GM18505 (cell line): Measurements from ENCODE around the gene PRPH2.

ENCODE experiments used
- ATAC-seq: cut with Tn5 transposase; IDR thresholded peaks from one replicate; pipeline ENCODE4 v1.9.1; 2021; ENCODE audit not compliant: unreplicated experiment
- POLR2A ChIP-seq: IDR thresholded peaks from 4 replicates; pipeline ENCODE4 v1.6.1; 2011; ENCODE audit warnings: borderline replicate concordance; ENCODE audit not compliant: insufficient read depth, insufficient read length; ENCODE audit errors: extremely low read depth

The PRPH2 gene

GRCh38 chr6:42727087-42727611 is 4.8 kb upstream of the PRPH2 start:
- ATAC-seq = peak; percentile 27
- no peak for TF ChIP-seq POLR2A

- TF ChIP-seq POLR2A = no peak
- peak; percentile 83 for ATAC-seq
Measured at GRCh38 chr6:42726485-42727086, 4.2 kb upstream of the PRPH2 start.

GRCh38 chr6:42726026-42726425 is 3.6 kb upstream of the PRPH2 start:
- ATAC-seq = no peak
- TF ChIP-seq POLR2A = no peak

- TF ChIP-seq POLR2A = no peak
Measured at GRCh38 chr6:42724825-42725224, 2.4 kb upstream of the PRPH2 start.

GRCh38 chr6:42720739-42721138 is 1.7 kb downstream of the PRPH2 start:
- no peak for TF ChIP-seq POLR2A
- ATAC-seq = no peak

More at GRCh38 chr6:42724825-42725224, 2.4 kb upstream of the PRPH2 start:
- no peak for ATAC-seq

GRCh38 chr6:42715871-42716270 is 6.5 kb downstream of the PRPH2 start:
- ATAC-seq = no peak
- TF ChIP-seq POLR2A = no peak

GRCh38 chr6:42714098-42714761 is 8.2 kb downstream of the PRPH2 start:
- ATAC-seq = no peak

GRCh38 chr6:42711930-42712329 is 10.5 kb downstream of the PRPH2 start:
- TF ChIP-seq POLR2A = no peak
- no peak for ATAC-seq

More at GRCh38 chr6:42714098-42714761, 8.2 kb downstream of the PRPH2 start:
- TF ChIP-seq POLR2A = no peak

GRCh38 chr6:42710316-42710715 is 12.1 kb downstream of the PRPH2 start:
- no peak for TF ChIP-seq POLR2A
- no peak for ATAC-seq

- no peak for ATAC-seq
- no peak for TF ChIP-seq POLR2A
Measured at GRCh38 chr6:42709871-42710270, 12.5 kb downstream of the PRPH2 start.

- no peak for ATAC-seq
- TF ChIP-seq POLR2A = no peak
Measured at GRCh38 chr6:42708096-42708495, 14.3 kb downstream of the PRPH2 start.

- no peak for ATAC-seq
- no peak for TF ChIP-seq POLR2A
Measured at GRCh38 chr6:42707595-42707994, 14.8 kb downstream of the PRPH2 start.

GRCh38 chr6:42704937-42705374 is 17.4 kb downstream of the PRPH2 start:
- no peak for TF ChIP-seq POLR2A
- ATAC-seq = no peak
